HEK293 (cell line): ENCODE data around the gene TBX3.

Experiments
- HOXD13 ChIP-seq: sonication (generic); formaldehyde crosslinking; IDR thresholded peaks from 2 replicates; pipeline ENCODE4 v1.8.0; 2022; ENCODE audit warnings: missing genetic modification reagents, borderline replicate concordance
- KLF10 ChIP-seq: fragments of 450-650 bp; IDR thresholded peaks from 2 replicates; pipeline ENCODE4 v1.5.1; 2018; ENCODE audit warnings: missing biosample characterization, mild to moderate bottlenecking, missing genetic modification characterization
- WT1 ChIP-seq: fragments of 450-650 bp; formaldehyde crosslinking; IDR thresholded peaks from 2 replicates; pipeline ENCODE4 v1.5.1; 2016; ENCODE audit warnings: missing biosample characterization, missing genetic modification characterization

DNA sequence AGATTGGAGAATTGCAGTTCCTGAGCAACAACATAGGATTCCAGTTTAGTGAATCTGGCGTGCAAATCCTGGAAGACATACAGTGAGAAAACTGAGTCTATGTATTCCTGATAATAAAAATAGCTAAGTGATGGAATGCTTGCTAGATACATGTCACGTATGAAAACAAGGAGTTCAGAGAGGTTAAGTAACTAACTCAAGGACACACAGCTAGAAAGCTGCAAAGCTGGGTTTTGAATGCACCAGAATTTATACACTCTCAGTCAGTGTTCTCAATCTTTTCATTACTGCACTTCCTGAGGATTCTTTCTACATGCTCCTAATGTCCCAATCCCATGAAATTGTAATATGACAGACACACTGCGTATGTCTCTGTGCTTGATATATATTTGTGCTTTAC is 35.3 kb downstream of the TBX3 start:
- no peak for TF ChIP-seq WT1 (tag by site-specific recombination)
- no peak for TF ChIP-seq HOXD13 (CRISPR knock-in tag)
- TF ChIP-seq KLF10, result no peak
